ENCODE results near the gene SLC25A41. TPM values are rescaled to one million over a fixed set of nuclear protein-coding genes. Genes with fewer than 3 reads are reported as not detected.

The SLC25A41 gene
- total and polyA plus RNA-seq, 2 donors (not counting 1 experiment from before 2014, with no cell fraction given) = 0.30 to 0.48 TPM

GRCh38 chr19:6378041-6378440, 55.5 kb downstream of the SLC25A41 start:
- ChIA-PET CTCF (interaction anchor here (1.2 kb wide), 1 partner anchor 138 kb away, joined by 3 read pairs; no protein-coding TSS in a partner anchor), POLR2A (no interaction called here)
- intact Hi-C loops (cut with micrococcal nuclease) = no loop called here

DNA sequence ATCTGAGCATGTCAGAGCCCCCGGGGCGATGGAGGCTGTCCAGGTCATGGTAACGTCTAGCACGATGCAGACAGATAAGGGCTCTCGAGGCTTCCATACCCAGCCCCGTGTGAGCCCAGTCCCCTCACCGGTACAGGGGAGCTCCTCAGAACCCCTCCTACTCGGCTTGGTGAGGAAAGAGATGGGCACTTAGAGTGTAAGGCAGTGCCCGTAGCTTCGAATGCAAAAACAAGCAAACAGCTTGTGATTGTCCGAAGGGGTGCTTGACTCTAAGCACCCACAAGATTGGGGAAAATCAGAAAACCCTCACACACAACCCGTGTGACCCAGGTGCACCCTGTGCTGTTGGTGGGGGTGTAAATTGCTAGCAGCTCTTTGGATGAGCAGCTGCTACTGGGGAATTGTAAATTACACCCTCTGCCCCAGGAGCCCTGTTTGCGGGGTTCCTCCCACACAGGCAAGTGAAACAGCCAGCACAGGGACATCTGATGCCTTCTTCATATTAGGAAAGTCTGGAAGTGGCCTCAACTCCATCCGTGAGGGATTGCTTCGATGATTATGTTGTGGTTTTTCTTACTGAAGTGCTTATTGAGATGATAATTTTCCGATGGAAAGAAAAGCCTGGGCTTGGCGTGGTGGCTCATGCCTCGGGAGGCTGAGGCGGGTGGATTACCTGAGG, 56.9 kb downstream of the SLC25A41 start:
- Histone ChIP-seq H3K4me1 (ENCODE audit: control insufficient read depth in 2 of 2, insufficient read depth in 2 of 2, low read length in 2 of 2) (peaks cover 9 to 12% of the 10 kb centered on the region in 2 donors), H3K27me3 (replicated peaks in 1 of 4; ENCODE audit: control extremely low read depth in 1 of 4, control insufficient read depth in 3 of 4, insufficient read depth in 4 of 4, low read length in 3 of 4) (no peaks in the 10 kb centered on the region), H2AFZ (ENCODE audit: insufficient read depth, low read depth, low read length, poor library complexity, severe bottlenecking) (no peak overlapping the region), H3K36me3 (replicated peaks in 1 of 2; ENCODE audit: control extremely low read depth in 1 of 2, control insufficient read depth in 1 of 2, extremely low read depth in 1 of 2, insufficient read depth in 2 of 2, low read length in 1 of 2) (peaks cover 0 to 27% of the 10 kb centered on the region in 2 experiments), H4K20me1 (ENCODE audit: control insufficient read depth, insufficient read depth, low read length, poor library complexity, severe bottlenecking) (no peaks in the 10 kb centered on the region), H3K9me3 (ENCODE audit: control extremely low read depth in 1 of 3, control insufficient read depth in 2 of 3, insufficient read depth in 1 of 3, low read length in 2 of 3) (peaks cover 0 to 18% (median 0%) of the 10 kb centered on the region in 3 donors), H3K4me2 (replicated peaks; ENCODE audit: low read depth, low read length, poor library complexity, severe bottlenecking) (no peak overlapping the region), H3K4me3 (ENCODE audit: control extremely low read depth in 1 of 5, extremely low read depth in 1 of 5, insufficient read depth in 1 of 5, low read depth in 2 of 5, low read length in 4 of 5) (no peak overlapping the region), H3K79me2 (ENCODE audit: control insufficient read depth, insufficient read depth, low read length) (no peaks in the 10 kb centered on the region), H3K9ac (ENCODE audit: low read length) (no peak overlapping the region), H3K27ac (ENCODE audit: low read length in 2 of 2) (no peak overlapping the region)
- 91% methylated on average over 9 of the region's 19 CpGs for WGBS (ENCODE audit: insufficient coverage)
- no peak overlapping the region for H3K4me3 Mint-ChIP-seq
- TF ChIP-seq, protein P1, sequence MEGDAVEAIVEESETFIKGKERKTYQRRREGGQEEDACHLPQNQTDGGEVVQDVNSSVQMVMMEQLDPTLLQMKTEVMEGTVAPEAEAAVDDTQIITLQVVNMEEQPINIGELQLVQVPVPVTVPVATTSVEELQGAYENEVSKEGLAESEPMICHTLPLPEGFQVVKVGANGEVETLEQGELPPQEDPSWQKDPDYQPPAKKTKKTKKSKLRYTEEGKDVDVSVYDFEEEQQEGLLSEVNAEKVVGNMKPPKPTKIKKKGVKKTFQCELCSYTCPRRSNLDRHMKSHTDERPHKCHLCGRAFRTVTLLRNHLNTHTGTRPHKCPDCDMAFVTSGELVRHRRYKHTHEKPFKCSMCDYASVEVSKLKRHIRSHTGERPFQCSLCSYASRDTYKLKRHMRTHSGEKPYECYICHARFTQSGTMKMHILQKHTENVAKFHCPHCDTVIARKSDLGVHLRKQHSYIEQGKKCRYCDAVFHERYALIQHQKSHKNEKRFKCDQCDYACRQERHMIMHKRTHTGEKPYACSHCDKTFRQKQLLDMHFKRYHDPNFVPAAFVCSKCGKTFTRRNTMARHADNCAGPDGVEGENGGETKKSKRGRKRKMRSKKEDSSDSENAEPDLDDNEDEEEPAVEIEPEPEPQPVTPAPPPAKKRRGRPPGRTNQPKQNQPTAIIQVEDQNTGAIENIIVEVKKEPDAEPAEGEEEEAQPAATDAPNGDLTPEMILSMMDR (IDR thresholded peaks at IDR 0.05) = no peak
- TF ChIP-seq EZH2 (IDR thresholded peaks at IDR 0.05; ENCODE audit: borderline replicate concordance, insufficient read depth, low read depth, low read length, poor library complexity, severe bottlenecking) = no peak
- H3K4me1 Mint-ChIP-seq = peaks cover 11% of the 10 kb centered on the region
- H3K27me3 Mint-ChIP-seq = no peaks in the 10 kb centered on the region
- DNase-seq = no peak
- CTCF ChIA-PET = no interaction called here
- ATAC-seq (ENCODE audit: low read depth) = no peak
- POLR2A ChIA-PET = interaction anchor here (0.7 kb wide), 1 partner anchor 16 kb away, joined by 3 read pairs; the partner anchor contains the start of gene GTF2F1
- no peak overlapping the region for H3K27ac Mint-ChIP-seq
- intact Hi-C loops (cut with micrococcal nuclease) = no loop called here
- peaks cover 3% of the 10 kb centered on the region for H3K9me3 Mint-ChIP-seq (ENCODE audit: insufficient read depth)

More at GRCh38 chr19:6378041-6378440, 55.5 kb downstream of the SLC25A41 start:
- H3K4me1 ChIP-seq (ENCODE audit: control insufficient read depth in 2 of 2, insufficient read depth in 2 of 2, low read length in 2 of 2) = peaks cover 5 to 6% of the 10 kb centered on the region in 2 donors
- ATAC-seq (ENCODE audit: low read depth) (no peak), DNase-seq (no peak)
- H3K27me3 ChIP-seq (replicated peaks in 1 of 4; ENCODE audit: control extremely low read depth in 1 of 4, control insufficient read depth in 3 of 4, insufficient read depth in 4 of 4, low read length in 3 of 4) = no peaks in the 10 kb centered on the region
- H3K9ac ChIP-seq (ENCODE audit: low read length) = no peak overlapping the region
- H2AFZ ChIP-seq (ENCODE audit: insufficient read depth, low read depth, low read length, poor library complexity, severe bottlenecking) = no peak overlapping the region
- H4K20me1 ChIP-seq (ENCODE audit: control insufficient read depth, insufficient read depth, low read length, poor library complexity, severe bottlenecking) = no peaks in the 10 kb centered on the region
- peaks cover 0 to 38% of the 10 kb centered on the region in 2 experiments for H3K36me3 ChIP-seq (replicated peaks in 1 of 2; ENCODE audit: control extremely low read depth in 1 of 2, control insufficient read depth in 1 of 2, extremely low read depth in 1 of 2, insufficient read depth in 2 of 2, low read length in 1 of 2)
- H3K9me3 Mint-ChIP-seq (ENCODE audit: insufficient read depth) = peaks cover 3% of the 10 kb centered on the region
- no peaks in the 10 kb centered on the region for H3K79me2 ChIP-seq (ENCODE audit: control insufficient read depth, insufficient read depth, low read length)
- no peaks in the 10 kb centered on the region for H3K27me3 Mint-ChIP-seq
- TF ChIP-seq, protein P1 (IDR thresholded peaks at IDR 0.05) = no peak
- no peak for TF ChIP-seq EZH2 (IDR thresholded peaks at IDR 0.05; ENCODE audit: borderline replicate concordance, insufficient read depth, low read depth, low read length, poor library complexity, severe bottlenecking)
- H3K27ac Mint-ChIP-seq = no peak overlapping the region
- 94% methylated on average over 2 of the region's 6 CpGs for WGBS (ENCODE audit: insufficient coverage)
- H3K4me1 Mint-ChIP-seq = peaks cover 5% of the 10 kb centered on the region
- no peak overlapping the region for H3K4me3 ChIP-seq (ENCODE audit: control extremely low read depth in 1 of 5, extremely low read depth in 1 of 5, insufficient read depth in 1 of 5, low read depth in 2 of 5, low read length in 4 of 5)
- no peak overlapping the region for H3K4me3 Mint-ChIP-seq
- no peak overlapping the region for H3K4me2 ChIP-seq (replicated peaks; ENCODE audit: low read depth, low read length, poor library complexity, severe bottlenecking)
- peaks cover 0 to 18% (median 0%) of the 10 kb centered on the region in 3 donors for H3K9me3 ChIP-seq (ENCODE audit: control extremely low read depth in 1 of 3, control insufficient read depth in 2 of 3, insufficient read depth in 1 of 3, low read length in 2 of 3)
- no peak overlapping the region for H3K27ac ChIP-seq (ENCODE audit: low read length in 2 of 2)

Data from B cell (primary cell).